ENCODE results near the gene NRG3. TPM values are rescaled to one million over a fixed set of nuclear protein-coding genes. Genes with fewer than 3 reads are reported as not detected.

The NRG3 gene
- total RNA-seq, 4 donors from 2014 or later, result 0.54 TPM; not detected in 3

GRCh38 chr10:82245906-82246560, 371.0 kb downstream of the NRG3 start:
- ATAC-seq, result no peak
- Histone ChIP-seq H3K9me3 (peaks cover 0 to 7% (median 0%) of the 10 kb centered on the region in 3 donors), H3K36me3 (no peaks in the 10 kb centered on the region), H3K4me1 (no peaks in the 10 kb centered on the region), H3K27ac (no peak overlapping the region), H3K4me3 (no peak overlapping the region), H3K27me3 (no peaks in the 10 kb centered on the region)
- 56 to 60% methylated on average over 2 to 4 of the region's 4 CpGs for WGBS, 2 donors (ENCODE audit: low coverage in 1 of 2)
- no peak for TF ChIP-seq POLR2A (IDR thresholded peaks at IDR 0.05)
- TF ChIP-seq CTCF (IDR thresholded peaks at IDR 0.05), result no peak
- no peak for TF ChIP-seq POLR2AphosphoS5 (IDR thresholded peaks at IDR 0.05)

GRCh38 chr10:82249141-82249540, 374.1 kb downstream of the NRG3 start:
- Histone ChIP-seq H3K27ac (no peak overlapping the region), H3K27me3 (no peaks in the 10 kb centered on the region), H3K4me3 (no peak overlapping the region), H3K4me1 (peaks cover 0 to 10% (median 5%) of the 10 kb centered on the region in 3 donors), H3K9me3 (no peaks in the 10 kb centered on the region), H3K36me3 (no peaks in the 10 kb centered on the region)
- no peak for TF ChIP-seq POLR2AphosphoS5 (IDR thresholded peaks at IDR 0.05)
- no peak for TF ChIP-seq EP300 (IDR thresholded peaks at IDR 0.05)
- TF ChIP-seq CTCF (IDR thresholded peaks at IDR 0.05), result no peak
- no peak for TF ChIP-seq POLR2A (IDR thresholded peaks at IDR 0.05)
- 60% methylated on average over 1 of the region's 1 CpG; no CpG with 5 or more reads in 1 of the 2 donors for WGBS, 2 donors (ENCODE audit: low coverage in 1 of 2)
- ATAC-seq, result no peak

- peaks cover 0 to 10% (median 5%) of the 10 kb centered on the region in 3 donors for H3K4me1 ChIP-seq
- H3K27ac ChIP-seq, result no peak overlapping the region
- 62 to 75% methylated on average over 5 of the region's 8 CpGs for WGBS, 2 donors (ENCODE audit: low coverage in 1 of 2)
- no peaks in the 10 kb centered on the region for H3K9me3 ChIP-seq
- ATAC-seq, result no peak
- TF ChIP-seq POLR2AphosphoS5 (IDR thresholded peaks at IDR 0.05) (no peak), CTCF (IDR thresholded peaks at IDR 0.05) (no peak), EP300 (IDR thresholded peaks at IDR 0.05) (no peak), POLR2A (IDR thresholded peaks at IDR 0.05) (no peak)
- H3K36me3 ChIP-seq, result no peaks in the 10 kb centered on the region
- no peaks in the 10 kb centered on the region for H3K27me3 ChIP-seq
- no peak overlapping the region for H3K4me3 ChIP-seq
Measured at GRCh38 chr10:82251222-82251906, 376.4 kb downstream of the NRG3 start.

GRCh38 chr10:82252081-82252480, 377.1 kb downstream of the NRG3 start:
- TF ChIP-seq EP300 (IDR thresholded peaks at IDR 0.05) (no peak), POLR2AphosphoS5 (IDR thresholded peaks at IDR 0.05) (no peak), POLR2A (IDR thresholded peaks at IDR 0.05) (no peak), CTCF (IDR thresholded peaks at IDR 0.05) (no peak)
- Histone ChIP-seq H3K36me3 (no peaks in the 10 kb centered on the region), H3K27ac (no peak overlapping the region), H3K4me3 (no peak overlapping the region), H3K9me3 (no peaks in the 10 kb centered on the region), H3K27me3 (no peaks in the 10 kb centered on the region), H3K4me1 (peaks cover 0 to 10% (median 5%) of the 10 kb centered on the region in 3 donors)
- 13 to 21% methylated on average over 1 of the region's 1 CpG for WGBS, 2 donors (ENCODE audit: low coverage in 1 of 2)
- no peak for ATAC-seq

GRCh38 chr10:82254237-82254636, 379.2 kb downstream of the NRG3 start:
- no peak for ATAC-seq
- no peaks in the 10 kb centered on the region for H3K36me3 ChIP-seq
- TF ChIP-seq POLR2AphosphoS5 (IDR thresholded peaks at IDR 0.05) (no peak), POLR2A (IDR thresholded peaks at IDR 0.05) (no peak), EP300 (IDR thresholded peaks at IDR 0.05) (no peak), CTCF (IDR thresholded peaks at IDR 0.05) (no peak)
- no peaks in the 10 kb centered on the region for H3K9me3 ChIP-seq
- no peak overlapping the region for H3K27ac ChIP-seq
- no peaks in the 10 kb centered on the region for H3K27me3 ChIP-seq
- H3K4me3 ChIP-seq, result no peak overlapping the region
- WGBS, 2 donors (ENCODE audit: low coverage in 1 of 2), result 43 to 44% methylated on average over 1 of the region's 1 CpG
- peaks cover 0 to 10% (median 5%) of the 10 kb centered on the region in 3 donors for H3K4me1 ChIP-seq

Measured in gastroesophageal sphincter (tissue), 4 donors.